ENCODE data around the gene NUDT12. TPM values are rescaled to one million over a fixed set of nuclear protein-coding genes. Genes with fewer than 3 reads are reported as not detected.

Gene NUDT12
- total RNA-seq, result 8.5 and 9.3 TPM in 2 replicates
- long read RNA-seq, transcript NUDT12-201 (7 exons, 3,492 nt), result major isoform, 32 of 46 reads
- long read RNA-seq, partial matches to known transcripts, result 2 of 46 reads
- long read RNA-seq, other reads (novel, unspliced or antisense), result 10 of 46 reads

GRCh38 chr5:103562453-103563157 is at the start of gene NUDT12:
Gene NUDT12 (minus strand): TSS chr5:103562789. CDS start chr5:103560248, 2,541 bp downstream.
- Mint-ChIP-seq H3K27me3 (ENCODE audit: unreplicated experiment) (no peaks in the 10 kb centered on the region), H3K4me1 (ENCODE audit: unreplicated experiment) (peaks cover 25% of the 10 kb centered on the region), H3K9me3 (ENCODE audit: unreplicated experiment) (no peaks in the 10 kb centered on the region), H3K36me3 (ENCODE audit: unreplicated experiment) (peaks cover 16% of the 10 kb centered on the region), H3K4me3 (ENCODE audit: unreplicated experiment) (peak within 1 kb of the TSS; percentile 99), H3K27ac (ENCODE audit: unreplicated experiment) (peak within 1 kb of the TSS; percentile 95)
- no peak for TF ChIP-seq CTCF (IDR thresholded peaks at IDR 0.05)
- peak; percentile 90 for DNase-seq (ENCODE audit: extremely low spot score, unreplicated experiment)

DNA sequence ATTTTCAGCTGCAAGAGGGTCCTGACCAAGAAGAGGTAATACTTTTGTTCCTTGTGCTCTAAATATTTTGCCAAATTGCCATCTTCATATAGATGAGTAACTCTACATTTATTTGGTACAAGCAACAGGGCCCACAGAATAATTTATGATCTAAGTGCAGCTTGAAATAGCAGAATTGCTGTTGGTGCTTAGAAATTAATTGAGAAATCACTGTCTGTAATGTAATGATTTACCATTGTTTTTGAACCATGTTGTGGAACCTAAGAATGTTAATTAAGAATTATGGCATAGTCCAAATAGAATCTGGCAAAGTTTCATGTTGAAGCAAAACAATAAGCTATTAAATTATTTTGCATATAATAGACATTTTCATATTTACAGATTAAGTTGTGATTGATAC is 44.8 kb upstream of the NUDT12 start:
- TF ChIP-seq CTCF (IDR thresholded peaks at IDR 0.05), result no peak
- H3K4me3 Mint-ChIP-seq (ENCODE audit: unreplicated experiment), result no peak overlapping the region
- H3K27ac Mint-ChIP-seq (ENCODE audit: unreplicated experiment), result no peak overlapping the region
- no peaks in the 10 kb centered on the region for H3K27me3 Mint-ChIP-seq (ENCODE audit: unreplicated experiment)
- no peak for DNase-seq (ENCODE audit: extremely low spot score, unreplicated experiment)
- H3K9me3 Mint-ChIP-seq (ENCODE audit: unreplicated experiment), result no peaks in the 10 kb centered on the region
- no peaks in the 10 kb centered on the region for H3K36me3 Mint-ChIP-seq (ENCODE audit: unreplicated experiment)
- peaks cover 2% of the 10 kb centered on the region for H3K4me1 Mint-ChIP-seq (ENCODE audit: unreplicated experiment)

DNA sequence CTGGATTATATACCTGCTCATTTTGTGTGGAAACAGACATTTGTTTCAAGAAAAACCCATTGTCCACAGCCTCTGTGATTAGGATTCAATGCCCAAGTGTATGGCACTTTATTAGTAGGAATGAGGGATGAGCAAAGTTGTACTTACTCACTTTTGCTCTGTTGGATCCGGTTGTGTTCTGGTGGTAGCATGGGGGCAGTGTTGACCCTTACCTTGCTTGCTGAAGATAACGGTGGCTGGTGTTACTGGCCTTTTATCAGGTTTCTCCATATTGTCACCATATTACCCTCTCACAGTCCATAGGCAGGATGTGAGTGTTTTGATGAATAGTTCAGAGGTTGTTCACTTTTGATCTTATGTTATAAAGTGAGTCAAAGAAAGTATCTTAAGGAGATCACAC is 42.7 kb upstream of the NUDT12 start:
- Mint-ChIP-seq H3K4me1 (ENCODE audit: unreplicated experiment) (peaks cover under 1% of the 10 kb centered on the region), H3K27me3 (ENCODE audit: unreplicated experiment) (no peaks in the 10 kb centered on the region), H3K9me3 (ENCODE audit: unreplicated experiment) (no peaks in the 10 kb centered on the region), H3K27ac (ENCODE audit: unreplicated experiment) (no peak overlapping the region), H3K36me3 (ENCODE audit: unreplicated experiment) (no peaks in the 10 kb centered on the region), H3K4me3 (ENCODE audit: unreplicated experiment) (no peak overlapping the region)
- no peak for TF ChIP-seq CTCF (IDR thresholded peaks at IDR 0.05)
- DNase-seq (ENCODE audit: extremely low spot score, unreplicated experiment), result no peak

DNA sequence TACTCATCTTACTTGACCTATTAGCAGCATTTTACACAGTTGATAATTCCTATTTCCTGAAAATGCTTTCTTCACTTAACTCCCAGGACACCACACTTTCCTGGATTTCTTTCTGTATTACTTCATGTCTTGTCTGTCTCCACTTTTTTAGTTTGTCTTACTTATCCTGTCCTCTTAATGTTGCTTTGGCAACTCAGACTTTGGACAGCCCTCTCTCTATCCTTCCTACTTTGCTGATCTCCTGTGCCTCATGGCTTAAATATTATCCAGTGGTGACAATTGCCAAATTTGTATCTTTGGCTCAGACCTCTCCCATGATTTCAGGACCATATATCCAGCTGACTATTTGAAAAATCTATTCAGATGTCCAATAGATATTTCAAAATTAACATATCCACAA is 39.8 kb upstream of the NUDT12 start:
- DNase-seq (ENCODE audit: extremely low spot score, unreplicated experiment), result no peak
- H3K4me3 Mint-ChIP-seq (ENCODE audit: unreplicated experiment), result no peak overlapping the region
- TF ChIP-seq CTCF (IDR thresholded peaks at IDR 0.05), result no peak
- H3K4me1 Mint-ChIP-seq (ENCODE audit: unreplicated experiment), result peaks cover 2% of the 10 kb centered on the region
- H3K27ac Mint-ChIP-seq (ENCODE audit: unreplicated experiment), result no peak overlapping the region
- no peaks in the 10 kb centered on the region for H3K9me3 Mint-ChIP-seq (ENCODE audit: unreplicated experiment)
- H3K36me3 Mint-ChIP-seq (ENCODE audit: unreplicated experiment), result no peaks in the 10 kb centered on the region
- no peaks in the 10 kb centered on the region for H3K27me3 Mint-ChIP-seq (ENCODE audit: unreplicated experiment)

DNA sequence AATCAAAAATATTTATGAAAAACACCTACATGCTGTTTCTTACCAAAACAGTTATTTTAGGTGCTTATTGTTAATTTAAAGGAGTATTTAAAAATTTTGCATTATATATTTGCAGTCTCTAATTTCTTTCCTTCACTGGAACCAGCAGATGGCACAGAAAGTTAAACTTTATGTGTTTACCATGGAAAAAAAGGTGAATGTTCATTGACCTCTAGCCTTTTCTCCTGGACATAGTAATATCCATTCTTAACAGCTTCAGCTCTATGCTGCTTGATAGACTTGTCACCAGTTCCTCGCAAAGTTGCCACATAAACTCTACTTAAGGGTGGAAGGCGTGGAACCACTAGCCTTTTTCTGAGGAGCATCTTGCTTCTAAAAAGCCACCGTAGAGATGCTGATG is 38.7 kb upstream of the NUDT12 start:
- DNase-seq (ENCODE audit: extremely low spot score, unreplicated experiment), result no peak
- Mint-ChIP-seq H3K4me1 (ENCODE audit: unreplicated experiment) (peaks cover 6% of the 10 kb centered on the region), H3K36me3 (ENCODE audit: unreplicated experiment) (no peaks in the 10 kb centered on the region), H3K4me3 (ENCODE audit: unreplicated experiment) (no peak overlapping the region), H3K9me3 (ENCODE audit: unreplicated experiment) (no peaks in the 10 kb centered on the region), H3K27ac (ENCODE audit: unreplicated experiment) (no peak overlapping the region), H3K27me3 (ENCODE audit: unreplicated experiment) (no peaks in the 10 kb centered on the region)
- no peak for TF ChIP-seq CTCF (IDR thresholded peaks at IDR 0.05)

Measured in osteocyte (in vitro differentiated cells).